WTC11 (cell line): ENCODE data around the gene TAS2R16. TPM values are rescaled to one million over a fixed set of nuclear protein-coding genes. Genes with fewer than 3 reads are reported as not detected.

Experiments
- ATAC-seq: fragments of 200-7000 bp; cut with Tn5 transposase; 2 replicates; pipeline ENCODE4 v1.10.0; 2021; ENCODE audit warnings: mild to moderate bottlenecking, moderate library complexity
- CTCF ChIA-PET: fragments of 300-600 bp; sonication (Branson Sonifier 250); formaldehyde crosslinking; loops from one replicate; lab custom pipeline; 2021; ENCODE audit warnings: antibody characterized with exemption; lab: Charles Lee
- POLR2A ChIA-PET: fragments of 350-600 bp; sonication (Branson Sonifier 250); formaldehyde crosslinking; loops from one replicate; lab custom pipeline; 2021; ENCODE audit warnings: antibody characterized with exemption; lab: Charles Lee
- DNase-seq: peaks from one replicate; pipeline ENCODE4 v3.0.0; 2021; ENCODE audit warnings: low spot score
- H3K27ac Mint-ChIP-seq: 2 replicates; pipeline ENCODE4 v1.8.0; 2021; ENCODE audit warnings: mixed read lengths
- H3K27me3 Mint-ChIP-seq: 2 replicates; pipeline ENCODE4 v1.8.0; 2021; ENCODE audit warnings: low read depth, mild to moderate bottlenecking, moderate library complexity, mixed read lengths
- H3K36me3 Mint-ChIP-seq: 2 replicates; pipeline ENCODE4 v1.8.0; 2021; ENCODE audit warnings: mixed read lengths
- H3K4me1 Mint-ChIP-seq: 2 replicates; pipeline ENCODE4 v1.8.0; 2022; ENCODE audit warnings: mixed read lengths
- H3K4me3 Mint-ChIP-seq: 2 replicates; pipeline ENCODE4 v1.8.0; 2021; ENCODE audit warnings: mild to moderate bottlenecking, moderate library complexity, mixed read lengths
- H3K9me3 Mint-ChIP-seq: 2 replicates; pipeline ENCODE4 v1.8.0; 2021; ENCODE audit warnings: mixed read lengths
- CBFB ChIP-seq: sonication (generic); formaldehyde crosslinking; IDR thresholded peaks from 2 replicates; pipeline ENCODE4 v1.8.1; 2022; ENCODE audit warnings: mild to moderate bottlenecking, low read depth, missing genetic modification reagents
- CREB1 ChIP-seq: sonication (generic); formaldehyde crosslinking; IDR thresholded peaks from 2 replicates; pipeline ENCODE4 v1.8.0; 2023; ENCODE audit warnings: mild to moderate bottlenecking, missing genetic modification reagents
- EMX1 ChIP-seq: fragments of 250-450 bp; sonication (Bioruptor Pico); IDR thresholded peaks from 2 replicates; pipeline ENCODE4 v1.8.0; 2021; ENCODE audit warnings: mild to moderate bottlenecking
- FOXK1 ChIP-seq: sonication (generic); formaldehyde crosslinking; IDR thresholded peaks from 2 replicates; pipeline ENCODE4 v1.8.0; 2022; ENCODE audit warnings: mild to moderate bottlenecking, moderate library complexity, missing genetic modification reagents
- HMGA2 ChIP-seq: fragments of 250-450 bp; sonication (Bioruptor Pico); IDR thresholded peaks from 2 replicates; pipeline ENCODE4 v1.4.0; 2021; ENCODE audit warnings: mild to moderate bottlenecking, moderate library complexity
- IRF2 ChIP-seq: sonication (generic); formaldehyde crosslinking; IDR thresholded peaks from 2 replicates; pipeline ENCODE4 v1.8.0; 2022; ENCODE audit warnings: low read depth, missing genetic modification reagents, borderline replicate concordance
- KAT7 ChIP-seq: sonication (generic); formaldehyde crosslinking; IDR thresholded peaks from 2 replicates; pipeline ENCODE4 v1.8.1; 2023; ENCODE audit warnings: missing genetic modification reagents, mild to moderate bottlenecking, borderline replicate concordance
- NFYB ChIP-seq: sonication (generic); formaldehyde crosslinking; conservative IDR thresholded peaks from 2 replicates; pipeline ENCODE4 v1.8.0; 2022; ENCODE audit warnings: low read depth, missing genetic modification reagents
- SMAD3 ChIP-seq: sonication (generic); formaldehyde crosslinking; IDR thresholded peaks from 2 replicates; pipeline ENCODE4 v1.8.0; 2022; ENCODE audit warnings: missing genetic modification reagents, mild to moderate bottlenecking, borderline replicate concordance
- SOX15 ChIP-seq: fragments of 250-450 bp; sonication (Bioruptor Pico); IDR thresholded peaks from 2 replicates; pipeline ENCODE4 v1.9.0; 2021; ENCODE audit warnings: mild to moderate bottlenecking
- TCF7 ChIP-seq: sonication (generic); formaldehyde crosslinking; IDR thresholded peaks from 2 replicates; pipeline ENCODE4 v1.8.0; 2022; ENCODE audit warnings: mild to moderate bottlenecking, low read depth, missing genetic modification reagents, moderate library complexity
- ZNF219 ChIP-seq: sonication (generic); formaldehyde crosslinking; IDR thresholded peaks from 2 replicates; pipeline ENCODE4 v1.8.0; 2023; ENCODE audit warnings: missing genetic modification reagents, mild to moderate bottlenecking, borderline replicate concordance
- ZNF263 ChIP-seq: sonication (generic); formaldehyde crosslinking; IDR thresholded peaks from 2 replicates; pipeline ENCODE4 v1.8.1; 2022; ENCODE audit warnings: low read depth, mild to moderate bottlenecking, moderate library complexity, missing genetic modification reagents
- ZNF317 ChIP-seq: sonication (generic); formaldehyde crosslinking; IDR thresholded peaks from 2 replicates; pipeline ENCODE4 v1.8.1; 2023; ENCODE audit warnings: low read depth, mild to moderate bottlenecking, moderate library complexity, missing genetic modification reagents, borderline replicate concordance
- ZNF423 ChIP-seq: fragments of 250-450 bp; sonication (Bioruptor Pico); IDR thresholded peaks from 2 replicates; pipeline ENCODE4 v2.1.2; 2022; ENCODE audit warnings: mild to moderate bottlenecking, moderate library complexity
- total RNA-seq: library from RNA; stranded (reverse); gene quantifications from 3 replicates; pipeline ENCODE4 v1.2.3, GENCODE V29; 2021
- TF ChIP-seq, protein P1 (sequence below): sonication (generic); formaldehyde crosslinking; IDR thresholded peaks from 2 replicates; pipeline ENCODE4 v1.8.1; 2023; ENCODE audit warnings: mild to moderate bottlenecking, missing genetic modification reagents
- TF ChIP-seq, protein P2 (sequence below): fragments of 200-600 bp; IDR thresholded peaks from 2 replicates; pipeline ENCODE4 v1.8.0; 2022; ENCODE audit warnings: antibody characterized with exemption
- TF ChIP-seq, protein P3 (sequence below): fragments of 250-450 bp; sonication (Bioruptor Pico); conservative IDR thresholded peaks from 2 replicates; pipeline ENCODE4 v1.9.0; 2021; ENCODE audit warnings: mild to moderate bottlenecking
- TF ChIP-seq, protein P4 (sequence below): sonication (generic); formaldehyde crosslinking; IDR thresholded peaks from 2 replicates; pipeline ENCODE4 v1.8.0; 2023; ENCODE audit warnings: missing genetic modification reagents, mild to moderate bottlenecking, borderline replicate concordance

The TAS2R16 gene
- total RNA-seq, 1 experiment from 2014 or later, result not detected

DNA sequence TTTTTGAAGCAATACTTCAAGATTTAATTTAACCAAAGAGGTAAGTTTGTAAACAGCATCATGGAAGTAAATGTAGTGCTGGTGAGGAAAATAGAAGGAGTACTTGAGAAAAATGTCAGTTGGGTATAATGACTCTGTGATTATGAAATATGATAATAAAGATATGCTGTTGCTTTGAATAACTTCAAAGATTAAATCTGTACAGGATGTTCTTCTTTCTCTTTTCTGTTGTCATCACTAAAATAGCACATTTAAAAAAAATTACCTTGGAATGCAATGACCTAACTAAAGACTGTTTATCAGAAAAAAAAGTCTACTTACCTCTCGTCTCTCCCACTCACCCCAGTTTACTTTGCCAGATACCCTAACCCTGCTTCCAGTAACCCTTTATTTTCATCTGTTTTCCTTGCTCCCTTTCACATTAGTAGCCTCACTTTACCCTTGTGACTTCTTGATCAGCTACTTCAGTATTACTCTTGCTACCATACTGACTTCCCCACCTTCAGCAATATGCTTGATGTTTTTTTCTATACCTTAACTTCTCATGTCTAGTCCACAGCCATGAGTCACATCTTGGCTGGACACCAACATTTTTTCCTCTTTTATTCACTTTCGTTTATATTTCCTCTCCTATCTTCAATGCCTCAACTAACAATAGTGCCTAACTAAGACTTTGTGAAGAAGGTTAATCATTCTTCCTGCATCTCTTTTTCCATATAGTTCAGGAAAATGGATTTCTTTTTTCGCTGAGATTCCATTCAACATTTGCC, 29.7 kb upstream of the TAS2R16 start:
- DNase-seq, result no peak
- H3K27me3 Mint-ChIP-seq, result no peaks in the 10 kb centered on the region
- peaks cover 6% of the 10 kb centered on the region for H3K9me3 Mint-ChIP-seq
- POLR2A ChIA-PET, result no interaction called here
- peaks cover 5% of the 10 kb centered on the region; the same call in 1 of the 2 replicates for H3K36me3 Mint-ChIP-seq
- H3K4me1 Mint-ChIP-seq, result no peaks in the 10 kb centered on the region
- H3K27ac Mint-ChIP-seq, result no peak overlapping the region
- no peak for ATAC-seq
- CTCF ChIA-PET, result no interaction called here
- TF ChIP-seq, protein P1, sequence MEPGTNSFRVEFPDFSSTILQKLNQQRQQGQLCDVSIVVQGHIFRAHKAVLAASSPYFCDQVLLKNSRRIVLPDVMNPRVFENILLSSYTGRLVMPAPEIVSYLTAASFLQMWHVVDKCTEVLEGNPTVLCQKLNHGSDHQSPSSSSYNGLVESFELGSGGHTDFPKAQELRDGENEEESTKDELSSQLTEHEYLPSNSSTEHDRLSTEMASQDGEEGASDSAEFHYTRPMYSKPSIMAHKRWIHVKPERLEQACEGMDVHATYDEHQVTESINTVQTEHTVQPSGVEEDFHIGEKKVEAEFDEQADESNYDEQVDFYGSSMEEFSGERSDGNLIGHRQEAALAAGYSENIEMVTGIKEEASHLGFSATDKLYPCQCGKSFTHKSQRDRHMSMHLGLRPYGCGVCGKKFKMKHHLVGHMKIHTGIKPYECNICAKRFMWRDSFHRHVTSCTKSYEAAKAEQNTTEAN (CRISPR knock-in tag), result no peak
- TF ChIP-seq TCF7 (no peak), ZNF317 (no peak), HMGA2 (no peak), NFYB (CRISPR knock-in tag) (no peak), KAT7 (CRISPR knock-in tag) (no peak), EMX1 (no peak), SOX15 (CRISPR knock-in tag) (no peak), IRF2 (CRISPR knock-in tag) (no peak), ZNF219 (CRISPR knock-in tag) (no peak), CREB1 (CRISPR knock-in tag) (no peak), FOXK1 (CRISPR knock-in tag) (no peak), CBFB (CRISPR knock-in tag) (no peak), ZNF423 (CRISPR knock-in tag) (no peak), ZNF263 (CRISPR knock-in tag) (no peak), SMAD3 (CRISPR knock-in tag) (no peak)
- TF ChIP-seq, protein P2, sequence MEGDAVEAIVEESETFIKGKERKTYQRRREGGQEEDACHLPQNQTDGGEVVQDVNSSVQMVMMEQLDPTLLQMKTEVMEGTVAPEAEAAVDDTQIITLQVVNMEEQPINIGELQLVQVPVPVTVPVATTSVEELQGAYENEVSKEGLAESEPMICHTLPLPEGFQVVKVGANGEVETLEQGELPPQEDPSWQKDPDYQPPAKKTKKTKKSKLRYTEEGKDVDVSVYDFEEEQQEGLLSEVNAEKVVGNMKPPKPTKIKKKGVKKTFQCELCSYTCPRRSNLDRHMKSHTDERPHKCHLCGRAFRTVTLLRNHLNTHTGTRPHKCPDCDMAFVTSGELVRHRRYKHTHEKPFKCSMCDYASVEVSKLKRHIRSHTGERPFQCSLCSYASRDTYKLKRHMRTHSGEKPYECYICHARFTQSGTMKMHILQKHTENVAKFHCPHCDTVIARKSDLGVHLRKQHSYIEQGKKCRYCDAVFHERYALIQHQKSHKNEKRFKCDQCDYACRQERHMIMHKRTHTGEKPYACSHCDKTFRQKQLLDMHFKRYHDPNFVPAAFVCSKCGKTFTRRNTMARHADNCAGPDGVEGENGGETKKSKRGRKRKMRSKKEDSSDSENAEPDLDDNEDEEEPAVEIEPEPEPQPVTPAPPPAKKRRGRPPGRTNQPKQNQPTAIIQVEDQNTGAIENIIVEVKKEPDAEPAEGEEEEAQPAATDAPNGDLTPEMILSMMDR, result no peak
- TF ChIP-seq, protein P3, sequence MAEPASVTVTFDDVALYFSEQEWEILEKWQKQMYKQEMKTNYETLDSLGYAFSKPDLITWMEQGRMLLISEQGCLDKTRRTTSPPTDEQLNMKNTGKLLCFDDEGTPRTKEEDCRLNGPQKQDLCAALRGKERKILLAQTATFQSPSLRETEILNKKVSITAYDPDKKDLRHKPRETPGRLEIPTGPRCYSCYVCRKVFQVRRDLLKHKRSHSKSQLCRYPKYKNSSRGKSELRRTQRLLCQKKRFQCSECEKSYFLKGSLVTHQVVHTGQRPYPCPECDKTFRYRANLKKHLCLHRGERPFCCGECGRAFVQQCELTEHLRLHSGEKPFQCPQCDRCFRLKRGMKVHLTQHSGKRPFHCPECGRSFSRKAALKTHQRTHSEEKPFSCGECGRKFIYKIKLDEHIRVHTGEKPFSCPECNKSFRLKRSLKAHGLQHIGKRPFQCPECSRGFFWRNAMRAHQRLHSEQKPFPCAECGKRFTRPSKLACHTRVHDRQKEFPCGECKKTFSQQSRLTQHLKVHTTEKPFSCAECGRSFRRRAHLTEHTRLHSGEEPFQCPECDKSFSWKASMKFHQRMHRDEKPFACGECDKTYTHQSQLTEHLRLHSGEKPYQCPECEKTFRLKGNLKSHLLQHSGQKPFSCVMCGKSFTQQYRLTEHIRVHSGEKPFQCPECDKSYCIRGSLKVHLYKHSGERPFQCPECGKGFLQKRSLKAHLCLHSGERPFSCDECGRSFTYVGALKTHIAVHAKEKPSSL (CRISPR knock-in tag), result no peak
- TF ChIP-seq, protein P4, sequence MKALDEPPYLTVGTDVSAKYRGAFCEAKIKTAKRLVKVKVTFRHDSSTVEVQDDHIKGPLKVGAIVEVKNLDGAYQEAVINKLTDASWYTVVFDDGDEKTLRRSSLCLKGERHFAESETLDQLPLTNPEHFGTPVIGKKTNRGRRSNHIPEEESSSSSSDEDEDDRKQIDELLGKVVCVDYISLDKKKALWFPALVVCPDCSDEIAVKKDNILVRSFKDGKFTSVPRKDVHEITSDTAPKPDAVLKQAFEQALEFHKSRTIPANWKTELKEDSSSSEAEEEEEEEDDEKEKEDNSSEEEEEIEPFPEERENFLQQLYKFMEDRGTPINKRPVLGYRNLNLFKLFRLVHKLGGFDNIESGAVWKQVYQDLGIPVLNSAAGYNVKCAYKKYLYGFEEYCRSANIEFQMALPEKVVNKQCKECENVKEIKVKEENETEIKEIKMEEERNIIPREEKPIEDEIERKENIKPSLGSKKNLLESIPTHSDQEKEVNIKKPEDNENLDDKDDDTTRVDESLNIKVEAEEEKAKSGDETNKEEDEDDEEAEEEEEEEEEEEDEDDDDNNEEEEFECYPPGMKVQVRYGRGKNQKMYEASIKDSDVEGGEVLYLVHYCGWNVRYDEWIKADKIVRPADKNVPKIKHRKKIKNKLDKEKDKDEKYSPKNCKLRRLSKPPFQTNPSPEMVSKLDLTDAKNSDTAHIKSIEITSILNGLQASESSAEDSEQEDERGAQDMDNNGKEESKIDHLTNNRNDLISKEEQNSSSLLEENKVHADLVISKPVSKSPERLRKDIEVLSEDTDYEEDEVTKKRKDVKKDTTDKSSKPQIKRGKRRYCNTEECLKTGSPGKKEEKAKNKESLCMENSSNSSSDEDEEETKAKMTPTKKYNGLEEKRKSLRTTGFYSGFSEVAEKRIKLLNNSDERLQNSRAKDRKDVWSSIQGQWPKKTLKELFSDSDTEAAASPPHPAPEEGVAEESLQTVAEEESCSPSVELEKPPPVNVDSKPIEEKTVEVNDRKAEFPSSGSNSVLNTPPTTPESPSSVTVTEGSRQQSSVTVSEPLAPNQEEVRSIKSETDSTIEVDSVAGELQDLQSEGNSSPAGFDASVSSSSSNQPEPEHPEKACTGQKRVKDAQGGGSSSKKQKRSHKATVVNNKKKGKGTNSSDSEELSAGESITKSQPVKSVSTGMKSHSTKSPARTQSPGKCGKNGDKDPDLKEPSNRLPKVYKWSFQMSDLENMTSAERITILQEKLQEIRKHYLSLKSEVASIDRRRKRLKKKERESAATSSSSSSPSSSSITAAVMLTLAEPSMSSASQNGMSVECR (CRISPR knock-in tag), result no peak
- TF ChIP-seq, all 79 proteins: peak for 0
- no peak overlapping the region for H3K4me3 Mint-ChIP-seq
